ENCODE results near the gene MCM3. TPM values are rescaled to one million over a fixed set of nuclear protein-coding genes. Genes with fewer than 3 reads are reported as not detected.
A peak's percentile ranks its signal among the peaks of the same experiment; 100 is the strongest.

Gene MCM3
- total RNA-seq, 1 experiment from 2014 or later, result 24.9 TPM

DNA sequence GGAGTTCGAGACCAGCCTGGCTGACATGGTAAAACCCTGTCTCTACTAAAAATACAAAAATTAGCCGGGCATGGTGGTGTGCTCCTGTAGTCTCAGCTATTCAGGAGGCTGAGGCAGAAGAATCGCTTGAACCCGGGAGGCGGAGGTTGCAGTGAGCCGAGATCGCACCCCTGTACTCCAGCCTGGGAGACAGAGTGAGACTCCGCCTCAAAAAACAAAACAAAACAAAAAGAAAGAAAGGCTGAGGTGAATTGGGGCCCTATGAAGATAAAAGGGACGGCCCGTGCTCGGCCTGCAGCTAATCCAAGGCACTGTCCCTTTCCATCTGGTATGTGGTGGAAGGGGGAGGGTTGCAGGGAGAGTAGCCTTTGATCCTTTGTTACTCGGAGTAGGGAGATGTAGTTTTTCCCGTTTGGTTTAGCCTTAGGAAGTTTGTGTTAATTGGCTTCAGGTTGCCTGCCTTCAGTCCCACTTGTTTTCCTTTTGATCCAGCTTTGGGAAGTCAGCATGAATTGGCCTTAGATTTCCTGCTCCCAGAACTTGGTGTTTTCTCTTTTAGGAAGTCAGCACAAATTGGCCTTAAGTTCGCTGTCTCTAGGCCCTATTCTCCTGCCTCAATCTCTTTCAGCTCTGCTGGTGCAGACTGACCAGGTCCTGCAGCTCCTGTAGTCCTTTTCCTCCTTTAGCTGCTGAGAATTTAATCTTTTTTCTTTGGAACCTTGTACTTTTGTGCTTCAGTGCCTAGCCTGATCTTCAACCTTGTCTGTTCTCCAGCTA lies 41.3 kb upstream of the MCM3 start:
- intact Hi-C loops (cut with micrococcal nuclease), result no loop called here
- ChIA-PET CTCF (interaction anchor here (0.6 to 1.0 kb wide), 3 partner anchors 8 to 80 kb away, joined by 3 to 5 read pairs (median 4); no protein-coding TSS in a partner anchor), POLR2A (interaction anchor here (0.6 kb wide), 1 partner anchor 42 kb away, joined by 3 read pairs; no protein-coding TSS in a partner anchor)
- H3K9me3 Mint-ChIP-seq (ENCODE audit: unreplicated experiment), result no peaks in the 10 kb centered on the region
- peaks cover 5% of the 10 kb centered on the region for H3K4me1 Mint-ChIP-seq (ENCODE audit: insufficient read depth, unreplicated experiment)
- H3K4me3 Mint-ChIP-seq (ENCODE audit: unreplicated experiment), result no peak overlapping the region
- no TSS peak for BruUV-seq (replicated peaks)
- no peak overlapping the region for H3K27ac Mint-ChIP-seq (ENCODE audit: low read depth, unreplicated experiment)
- H3K27me3 Mint-ChIP-seq (ENCODE audit: insufficient read depth, unreplicated experiment), result no peaks in the 10 kb centered on the region
- no peak for DNase-seq (ENCODE audit: unreplicated experiment)
- no peak for TF ChIP-seq CTCF (IDR thresholded peaks at IDR 0.05; ENCODE audit: unreplicated experiment)
- H3K36me3 Mint-ChIP-seq (ENCODE audit: insufficient read depth, unreplicated experiment), result no peaks in the 10 kb centered on the region

DNA sequence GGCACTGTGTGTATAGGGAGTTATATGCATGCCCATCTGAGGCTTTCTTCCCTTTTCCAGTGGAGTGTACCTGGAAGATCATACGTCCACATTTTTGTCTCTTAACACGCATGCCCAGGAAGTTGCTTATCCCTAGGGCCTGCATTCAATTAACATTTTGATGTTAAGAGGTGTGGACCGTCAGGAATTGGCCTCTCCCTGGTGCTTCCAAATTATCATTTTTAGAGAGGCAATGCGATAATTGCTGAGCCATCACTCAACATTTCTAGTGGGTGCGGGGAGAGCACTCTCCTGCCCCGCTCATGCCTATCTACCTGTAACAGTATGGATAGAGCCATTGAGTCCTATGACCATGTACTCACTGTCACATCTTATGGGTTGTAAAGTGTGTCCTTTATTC lies 39.6 kb upstream of the MCM3 start:
- Mint-ChIP-seq H3K27ac (ENCODE audit: low read depth, unreplicated experiment) (no peak overlapping the region), H3K36me3 (ENCODE audit: insufficient read depth, unreplicated experiment) (no peaks in the 10 kb centered on the region), H3K4me1 (ENCODE audit: insufficient read depth, unreplicated experiment) (no peaks in the 10 kb centered on the region), H3K4me3 (ENCODE audit: unreplicated experiment) (no peak overlapping the region), H3K27me3 (ENCODE audit: insufficient read depth, unreplicated experiment) (no peaks in the 10 kb centered on the region), H3K9me3 (ENCODE audit: unreplicated experiment) (no peaks in the 10 kb centered on the region)
- no TSS peak for BruUV-seq (replicated peaks)
- CTCF ChIA-PET, result no interaction called here
- no peak for TF ChIP-seq CTCF (IDR thresholded peaks at IDR 0.05; ENCODE audit: unreplicated experiment)
- DNase-seq (ENCODE audit: unreplicated experiment), result no peak
- POLR2A ChIA-PET, result no interaction called here
- intact Hi-C loops (cut with micrococcal nuclease), result no loop called here

GRCh38 chr6:52317841-52318581 lies 33.5 kb upstream of the MCM3 start:
- no peak overlapping the region for H3K27ac Mint-ChIP-seq (ENCODE audit: low read depth, unreplicated experiment)
- BruUV-seq (replicated peaks), result no TSS peak
- no peaks in the 10 kb centered on the region for H3K36me3 Mint-ChIP-seq (ENCODE audit: insufficient read depth, unreplicated experiment)
- POLR2A ChIA-PET, result interaction anchor here (0.6 kb wide), 2 partner anchors 26 to 1317 kb away, joined by 3 read pairs; no protein-coding TSS in a partner anchor
- no peaks in the 10 kb centered on the region for H3K9me3 Mint-ChIP-seq (ENCODE audit: unreplicated experiment)
- no peak overlapping the region for H3K4me3 Mint-ChIP-seq (ENCODE audit: unreplicated experiment)
- peaks cover 13% of the 10 kb centered on the region for H3K4me1 Mint-ChIP-seq (ENCODE audit: insufficient read depth, unreplicated experiment)
- intact Hi-C loops (cut with micrococcal nuclease), result no loop called here
- H3K27me3 Mint-ChIP-seq (ENCODE audit: insufficient read depth, unreplicated experiment), result no peaks in the 10 kb centered on the region
- peak; percentile 60 for DNase-seq (ENCODE audit: unreplicated experiment)
- no peak for TF ChIP-seq CTCF (IDR thresholded peaks at IDR 0.05; ENCODE audit: unreplicated experiment)
- CTCF ChIA-PET, result interaction anchor here (0.6 to 1.0 kb wide), 2 partner anchors 25 to 31 kb away, joined by 4 read pairs; no protein-coding TSS in a partner anchor

GRCh38 chr6:52317211-52317610 lies 32.7 kb upstream of the MCM3 start:
- BruUV-seq (replicated peaks), result no TSS peak
- POLR2A ChIA-PET, result no interaction called here
- intact Hi-C loops (cut with micrococcal nuclease), result no loop called here
- no peak for DNase-seq (ENCODE audit: unreplicated experiment)
- Mint-ChIP-seq H3K27me3 (ENCODE audit: insufficient read depth, unreplicated experiment) (no peaks in the 10 kb centered on the region), H3K4me1 (ENCODE audit: insufficient read depth, unreplicated experiment) (peaks cover 13% of the 10 kb centered on the region), H3K27ac (ENCODE audit: low read depth, unreplicated experiment) (no peak overlapping the region), H3K36me3 (ENCODE audit: insufficient read depth, unreplicated experiment) (no peaks in the 10 kb centered on the region), H3K4me3 (ENCODE audit: unreplicated experiment) (no peak overlapping the region), H3K9me3 (ENCODE audit: unreplicated experiment) (no peaks in the 10 kb centered on the region)
- TF ChIP-seq CTCF (IDR thresholded peaks at IDR 0.05; ENCODE audit: unreplicated experiment), result no peak
- CTCF ChIA-PET, result interaction anchor here (0.8 kb wide), 1 partner anchor 54 kb away, joined by 4 read pairs; no protein-coding TSS in a partner anchor

All from MCF 10A (cell line).